K562 (cell line): ENCODE measurements around the gene ZBTB16. TPM values are rescaled to one million over a fixed set of nuclear protein-coding genes. Genes with fewer than 3 reads are reported as not detected.
A peak's percentile ranks its signal among the peaks of the same experiment; 100 is the strongest.

Experiments used
- BRD4 ChIP-seq: fragments of 200-600 bp; sonication (generic); IDR thresholded peaks from 2 replicates; pipeline ENCODE4 v1.6.1; 2017; ENCODE audit warnings: inconsistent platforms
- C11orf30 ChIP-seq: fragments of 450-650 bp; IDR thresholded peaks from 2 replicates; pipeline ENCODE4 v1.6.1; 2016; ENCODE audit warnings: low read depth, mild to moderate bottlenecking
- E2F3 ChIP-seq: fragments of 250-450 bp; sonication (Bioruptor Pico); IDR thresholded peaks from 2 replicates; pipeline ENCODE4 v1.4.0; 2020; ENCODE audit warnings: mild to moderate bottlenecking
- EP300 ChIP-seq: IDR thresholded peaks from 2 replicates; pipeline ENCODE4 v1.6.1; 2012; ENCODE audit warnings: low read length, improper control_type of control experiment
- IRF1 ChIP-seq: sonication (generic); formaldehyde crosslinking; IDR thresholded peaks from 2 replicates; pipeline ENCODE4 v1.8.0; 2022; ENCODE audit warnings: missing genetic modification reagents, mild to moderate bottlenecking, borderline replicate concordance
- NCOA2 ChIP-seq, 2 experiments: fragments of 450-650 bp; IDR thresholded peaks; 2 replicates each; pipeline ENCODE4 v1.6.1; 2018; ENCODE audit warnings: mild to moderate bottlenecking in 2 of 2, moderate library complexity in 1 of 2; ENCODE audit not compliant: partially characterized antibody in 2 of 2
- PCBP2 ChIP-seq: fragments of 200-400 bp; formaldehyde crosslinking; IDR thresholded peaks from 2 replicates; pipeline ENCODE4 v1.6.1; 2018; ENCODE audit warnings: low read length, low read depth, mild to moderate bottlenecking, moderate library complexity; ENCODE audit not compliant: poor library complexity, severe bottlenecking
- PML ChIP-seq: IDR thresholded peaks from 2 replicates; pipeline ENCODE4 v1.6.1; 2012; ENCODE audit warnings: low read length, inconsistent platforms
- RREB1 ChIP-seq: fragments of 250-450 bp; sonication (Bioruptor Pico); IDR thresholded peaks from 2 replicates; pipeline ENCODE4 v1.4.0; 2020
- SMARCA4 ChIP-seq: fragments of 450-650 bp; IDR thresholded peaks from 2 replicates; pipeline ENCODE4 v1.6.1; 2016
- YY1 ChIP-seq, 3 experiments: IDR thresholded peaks; 2 replicates each; pipeline ENCODE4 v1.6.1; 2011; ENCODE audit warnings: low read length in 2 of 3, mild to moderate bottlenecking in 2 of 3, moderate library complexity in 2 of 3, borderline replicate concordance in 1 of 3, control low read depth in 1 of 3, low read depth in 1 of 3; ENCODE audit not compliant: insufficient read depth in 3 of 3, insufficient replicate concordance in 2 of 3, control insufficient read depth in 1 of 3, insufficient read length in 1 of 3; ENCODE audit errors: extremely low read depth in 1 of 3
- ZBTB12 ChIP-seq: fragments of 250-450 bp; sonication (Bioruptor Pico); IDR thresholded peaks from 2 replicates; pipeline ENCODE4 v1.4.0; 2020
- ZNF124 ChIP-seq: sonication (generic); formaldehyde crosslinking; IDR thresholded peaks from 2 replicates; pipeline ENCODE4 v1.8.1; 2022; ENCODE audit warnings: missing genetic modification reagents
- ZNF143 ChIP-seq: sonication (generic); formaldehyde crosslinking; IDR thresholded peaks from 2 replicates; pipeline ENCODE4 v1.9.0; 2022; ENCODE audit warnings: mild to moderate bottlenecking, missing genetic modification reagents
- ZNF699 ChIP-seq: fragments of 250-450 bp; sonication (Bioruptor Pico); IDR thresholded peaks from 2 replicates; pipeline ENCODE4 v1.8.0; 2021; ENCODE audit warnings: mild to moderate bottlenecking, moderate library complexity; ENCODE audit not compliant: insufficient replicate concordance
- ZNF766 ChIP-seq: fragments of 200-800 bp; sonication (Bioruptor generic); conservative IDR thresholded peaks from 2 replicates; pipeline ENCODE4 v1.6.1; 2016; ENCODE audit warnings: missing genetic modification characterization, missing compliant biosample characterization
- polyA plus RNA-seq, 8 experiments: library from polyadenylated mRNA; depleted of rRNA in 4 of 8; stranded (reverse) in 5 of 8; unstranded in 3 of 8; fragments of >200 nt; fragmentation: Nextera tagmentation in 2 of 8; fragmentation: Illumina TruSeq in 1 of 8; extraction: Ambion mirVana in 2 of 8; extraction: Trizol in 1 of 8; gene quantifications; 2 replicates each; pipeline versions ENCODE4 v1.2.1 to v1.2.3, GENCODE V29; 2011 to 2014; ENCODE audit warnings: inconsistent platforms in 1 of 8, missing spikeins in 1 of 8
- total RNA-seq, 7 experiments: library from RNA; depleted of rRNA in 6 of 7; stranded (reverse); fragments of >200 nt in 6 of 7; fragmentation: Illumina TruSeq in 2 of 7; extraction: Trizol in 2 of 7; gene quantifications; 2 replicates each; pipeline versions ENCODE4 v1.2.1 to v1.2.3, GENCODE V29; 2011 to 2021; ENCODE audit warnings: low replicate concordance in 1 of 7
- TF ChIP-seq, protein P1 (sequence below): sonication (generic); formaldehyde crosslinking; IDR thresholded peaks from 2 replicates; pipeline ENCODE4 v1.4.0; 2020; ENCODE audit warnings: mild to moderate bottlenecking, missing genetic modification reagents

ZBTB16 gene
- total and polyA plus RNA-seq, 9 of the 15 experiments (the other 6 are each of a cell fraction or from before 2014, with no cell fraction given), result 0.06 to 0.40 (median 0.24) TPM; not detected in 4

DNA sequence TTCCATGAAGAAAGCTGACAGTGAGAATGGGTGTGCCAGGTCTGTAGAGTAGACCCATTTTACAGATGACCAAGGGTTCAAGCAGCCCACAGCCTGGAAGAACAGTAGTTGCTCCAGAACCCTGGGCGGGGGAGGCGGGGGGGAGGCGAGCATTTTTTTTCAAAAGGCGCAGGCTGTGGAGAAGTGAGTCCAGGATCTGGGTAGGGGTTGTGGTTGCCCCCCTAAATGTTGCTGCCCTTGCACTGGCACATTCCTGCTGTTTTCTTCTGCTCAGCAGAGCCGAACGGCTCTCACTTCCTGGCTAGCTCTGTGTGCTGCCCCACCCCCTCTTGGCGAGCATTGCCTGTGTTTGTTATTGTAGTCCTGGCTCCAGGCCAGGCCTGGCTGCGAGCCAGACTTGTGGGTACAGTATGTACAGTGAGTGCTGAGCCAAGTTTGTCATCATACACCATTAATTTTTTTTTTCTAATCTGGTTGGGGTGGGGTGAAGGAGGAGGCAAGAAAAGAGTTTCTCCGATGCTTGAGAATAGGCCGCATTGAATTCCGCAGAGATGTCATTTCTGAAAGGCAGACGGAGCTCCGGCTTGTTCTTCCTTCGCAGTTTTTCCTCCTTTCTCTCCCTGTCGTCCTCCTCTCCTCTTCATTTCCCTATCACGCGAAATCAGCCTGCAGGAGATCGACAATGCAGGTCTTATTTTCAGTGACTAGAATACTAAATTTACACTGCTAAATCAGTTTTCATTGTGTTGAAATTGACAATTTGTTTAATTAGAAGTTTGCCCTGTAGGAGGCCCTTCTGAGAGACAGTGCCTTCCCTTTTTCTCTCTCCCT lies 100.5 kb downstream of the ZBTB16 start (continued):
- TF ChIP-seq RREB1 (no peak), PCBP2 (no peak), C11orf30 (no peak), ZNF699 (CRISPR knock-in tag) (no peak), PML (no peak), SMARCA4 (peak; percentile 84), EP300 (peak; percentile 81), YY1 (IDR thresholded peaks at IDR 0.05; ENCODE audit: borderline replicate concordance in 1 of 3, control insufficient read depth in 1 of 3, extremely low read depth in 1 of 3, insufficient read depth in 3 of 3, insufficient read length in 1 of 3, insufficient replicate concordance in 2 of 3, low read depth in 1 of 3, low read length in 2 of 3) (no peak), BRD4 (no peak), ZNF143 (CRISPR knock-in tag) (no peak), IRF1 (CRISPR knock-in tag) (no peak), NCOA2 (IDR thresholded peaks at IDR 0.05; ENCODE audit: partially characterized antibody in 2 of 2) (peak in 1 of 2 experiments; percentile 82), ZNF766 (CRISPR knock-in tag) (no peak), ZBTB12 (CRISPR knock-in tag) (no peak), E2F3 (CRISPR knock-in tag) (no peak), ZNF124 (no peak)
- TF ChIP-seq, protein P1, sequence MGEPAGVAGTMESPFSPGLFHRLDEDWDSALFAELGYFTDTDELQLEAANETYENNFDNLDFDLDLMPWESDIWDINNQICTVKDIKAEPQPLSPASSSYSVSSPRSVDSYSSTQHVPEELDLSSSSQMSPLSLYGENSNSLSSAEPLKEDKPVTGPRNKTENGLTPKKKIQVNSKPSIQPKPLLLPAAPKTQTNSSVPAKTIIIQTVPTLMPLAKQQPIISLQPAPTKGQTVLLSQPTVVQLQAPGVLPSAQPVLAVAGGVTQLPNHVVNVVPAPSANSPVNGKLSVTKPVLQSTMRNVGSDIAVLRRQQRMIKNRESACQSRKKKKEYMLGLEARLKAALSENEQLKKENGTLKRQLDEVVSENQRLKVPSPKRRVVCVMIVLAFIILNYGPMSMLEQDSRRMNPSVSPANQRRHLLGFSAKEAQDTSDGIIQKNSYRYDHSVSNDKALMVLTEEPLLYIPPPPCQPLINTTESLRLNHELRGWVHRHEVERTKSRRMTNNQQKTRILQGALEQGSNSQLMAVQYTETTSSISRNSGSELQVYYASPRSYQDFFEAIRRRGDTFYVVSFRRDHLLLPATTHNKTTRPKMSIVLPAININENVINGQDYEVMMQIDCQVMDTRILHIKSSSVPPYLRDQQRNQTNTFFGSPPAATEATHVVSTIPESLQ, result no peak
